NCI-H460 (cell line): Measurements from ENCODE around the gene COL25A1. TPM values are rescaled to one million over a fixed set of nuclear protein-coding genes. Genes with fewer than 3 reads are reported as not detected.
"Not testable (repeated sequence)": the region's sequence is repeated elsewhere in the genome, so short reads cannot be mapped to it uniquely, and the experiment has no call there.

Source experiments
- DNase-seq: peaks from one replicate; pipeline ENCODE4 v3.0.0-alpha.2; 2016; ENCODE audit warnings: low read depth; ENCODE audit errors: extremely low read depth
- total RNA-seq: library from RNA; depleted of rRNA; stranded (reverse); fragments of >200 nt; shearing (Covaris generic); gene quantifications from 2 replicates; pipeline ENCODE4 v1.2.3, GENCODE V29; 2014

COL25A1 gene
- total RNA-seq, 1 experiment from 2014 or later = 0.02 TPM

GRCh38 chr4:109174224-109174953 is 128.1 kb downstream of the COL25A1 start:
- no peak for DNase-seq

- no peak for DNase-seq
These were observed 130.2 kb downstream of the COL25A1 start for GRCh38 chr4:109172301-109172700.

- DNase-seq = no peak
These were observed 131.4 kb downstream of the COL25A1 start for GRCh38 chr4:109171070-109171469.

GRCh38 chr4:109169170-109169569 is 133.3 kb downstream of the COL25A1 start:
- DNase-seq = no peak

- DNase-seq = no peak
These were observed 135.9 kb downstream of the COL25A1 start for GRCh38 chr4:109166586-109166985.

GRCh38 chr4:109166126-109166525 is 136.3 kb downstream of the COL25A1 start:
- DNase-seq = no peak

- no peak for DNase-seq
These were observed 138.4 kb downstream of the COL25A1 start for GRCh38 chr4:109164011-109164410.

- DNase-seq = no peak
These were observed 139.0 kb downstream of the COL25A1 start for GRCh38 chr4:109163493-109163892.

GRCh38 chr4:109162759-109163158 is 139.7 kb downstream of the COL25A1 start:
- no peak for DNase-seq

- DNase-seq = no peak
These were observed 142.0 kb downstream of the COL25A1 start for GRCh38 chr4:109160494-109160893.

GRCh38 chr4:109157696-109158095 is 144.8 kb downstream of the COL25A1 start:
- DNase-seq = no peak

- no peak for DNase-seq
These were observed 145.3 kb downstream of the COL25A1 start for GRCh38 chr4:109157205-109157604.

GRCh38 chr4:109156356-109156755 is 146.1 kb downstream of the COL25A1 start:
- DNase-seq = no peak

- no peak for DNase-seq
These were observed 146.7 kb downstream of the COL25A1 start for GRCh38 chr4:109155682-109156283.

- DNase-seq = no peak
These were observed 147.4 kb downstream of the COL25A1 start for GRCh38 chr4:109155084-109155483.

- no peak for DNase-seq
These were observed 148.0 kb downstream of the COL25A1 start for GRCh38 chr4:109154424-109154823.

- DNase-seq = no peak
These were observed 152.6 kb downstream of the COL25A1 start for GRCh38 chr4:109149836-109150235.

- no peak for DNase-seq
These were observed 153.8 kb downstream of the COL25A1 start for GRCh38 chr4:109148577-109149075.

- no peak for DNase-seq
These were observed 155.3 kb downstream of the COL25A1 start for GRCh38 chr4:109147135-109147534.

GRCh38 chr4:109146499-109146898 is 156.0 kb downstream of the COL25A1 start:
- no peak for DNase-seq

- DNase-seq = not testable (repeated sequence)
These were observed 164.3 kb downstream of the COL25A1 start for GRCh38 chr4:109138125-109138524.

- DNase-seq = no peak
These were observed 167.5 kb downstream of the COL25A1 start for GRCh38 chr4:109134921-109135320.
